Measurements from ENCODE around the gene DDN.

The DDN gene

GRCh38 chr12:49010092-49010668, 11.0 kb upstream of the DDN start:
- DNase-seq, result no peak

GRCh38 chr12:49008943-49009342, 9.8 kb upstream of the DDN start:
- DNase-seq, result no peak

GRCh38 chr12:49000346-49000745, 1.2 kb upstream of the DDN start:
- no peak for DNase-seq

- DNase-seq, result peak; percentile 50
These were observed 450 bp downstream of the DDN start for GRCh38 chr12:48998497-48999353.

GRCh38 chr12:48997719-48998496, 1.3 kb downstream of the DDN start:
- peak; percentile 58 for DNase-seq

GRCh38 chr12:48996794-48997718, 2.1 kb downstream of the DDN start:
- DNase-seq, result peak; percentile 80

- peak; percentile 72 for DNase-seq
These were observed 3.9 kb downstream of the DDN start for GRCh38 chr12:48995086-48995879.

GRCh38 chr12:48994224-48995085, 4.7 kb downstream of the DDN start:
- no peak for DNase-seq

- no peak for DNase-seq
These were observed 5.4 kb downstream of the DDN start for GRCh38 chr12:48993787-48994186.

- no peak for DNase-seq
These were observed 7.7 kb downstream of the DDN start for GRCh38 chr12:48991247-48992050.

- DNase-seq, result no peak
These were observed 8.6 kb downstream of the DDN start for GRCh38 chr12:48990552-48990951.

GRCh38 chr12:48988030-48988649, 11.0 kb downstream of the DDN start:
- DNase-seq, result peak; percentile 94

GRCh38 chr12:48986720-48987291, 12.4 kb downstream of the DDN start:
- no peak for DNase-seq

GRCh38 chr12:48985901-48986300, 13.3 kb downstream of the DDN start:
- no peak for DNase-seq

- no peak for DNase-seq
These were observed 13.7 kb downstream of the DDN start for GRCh38 chr12:48985475-48985897.

- DNase-seq, result no peak
These were observed 16.6 kb downstream of the DDN start for GRCh38 chr12:48982397-48983080.

- no peak for DNase-seq
These were observed 17.4 kb downstream of the DDN start for GRCh38 chr12:48981757-48982157.

Measured in stimulated activated CD8-positive, alpha-beta memory T cell treated with anti-CD3 and anti-CD28 coated beads, Interleukin-4, amount 100 ng/mL, for 48 hours (primary cell).